ENCODE measurements around the gene WWC2.

DNA sequence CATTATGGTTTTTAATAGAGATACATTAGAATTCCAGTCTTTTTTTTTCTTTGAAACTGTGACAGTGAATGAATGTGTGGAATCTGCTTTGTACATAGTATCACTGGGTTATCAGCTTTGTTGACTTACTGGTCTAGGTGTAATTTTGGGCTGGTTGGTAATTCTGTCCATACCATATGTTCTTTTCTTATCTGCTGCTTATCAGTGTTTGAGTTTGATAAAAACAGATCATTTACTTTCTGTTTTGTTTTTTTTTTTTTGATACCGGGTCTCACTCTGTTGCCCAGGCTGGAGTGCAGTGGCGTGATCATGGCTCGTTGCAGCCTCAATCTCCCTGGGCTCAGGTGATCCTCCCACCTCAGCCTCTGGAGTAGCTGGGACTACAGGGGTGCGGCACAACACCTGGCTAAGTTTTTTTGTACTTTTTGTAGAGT, 12.4 kb downstream of the WWC2 start:
- no peak for TF ChIP-seq CREB1 (IDR thresholded peaks at IDR 0.05; ENCODE audit: low read depth)
- TF ChIP-seq TAF1 (IDR thresholded peaks at IDR 0.05; ENCODE audit: low read depth), result no peak
- TF ChIP-seq RAD21 (IDR thresholded peaks at IDR 0.05; ENCODE audit: low read depth), result no peak
- no peak for TF ChIP-seq TCF12 (IDR thresholded peaks at IDR 0.05; ENCODE audit: low read depth)
- TF ChIP-seq, protein P1, sequence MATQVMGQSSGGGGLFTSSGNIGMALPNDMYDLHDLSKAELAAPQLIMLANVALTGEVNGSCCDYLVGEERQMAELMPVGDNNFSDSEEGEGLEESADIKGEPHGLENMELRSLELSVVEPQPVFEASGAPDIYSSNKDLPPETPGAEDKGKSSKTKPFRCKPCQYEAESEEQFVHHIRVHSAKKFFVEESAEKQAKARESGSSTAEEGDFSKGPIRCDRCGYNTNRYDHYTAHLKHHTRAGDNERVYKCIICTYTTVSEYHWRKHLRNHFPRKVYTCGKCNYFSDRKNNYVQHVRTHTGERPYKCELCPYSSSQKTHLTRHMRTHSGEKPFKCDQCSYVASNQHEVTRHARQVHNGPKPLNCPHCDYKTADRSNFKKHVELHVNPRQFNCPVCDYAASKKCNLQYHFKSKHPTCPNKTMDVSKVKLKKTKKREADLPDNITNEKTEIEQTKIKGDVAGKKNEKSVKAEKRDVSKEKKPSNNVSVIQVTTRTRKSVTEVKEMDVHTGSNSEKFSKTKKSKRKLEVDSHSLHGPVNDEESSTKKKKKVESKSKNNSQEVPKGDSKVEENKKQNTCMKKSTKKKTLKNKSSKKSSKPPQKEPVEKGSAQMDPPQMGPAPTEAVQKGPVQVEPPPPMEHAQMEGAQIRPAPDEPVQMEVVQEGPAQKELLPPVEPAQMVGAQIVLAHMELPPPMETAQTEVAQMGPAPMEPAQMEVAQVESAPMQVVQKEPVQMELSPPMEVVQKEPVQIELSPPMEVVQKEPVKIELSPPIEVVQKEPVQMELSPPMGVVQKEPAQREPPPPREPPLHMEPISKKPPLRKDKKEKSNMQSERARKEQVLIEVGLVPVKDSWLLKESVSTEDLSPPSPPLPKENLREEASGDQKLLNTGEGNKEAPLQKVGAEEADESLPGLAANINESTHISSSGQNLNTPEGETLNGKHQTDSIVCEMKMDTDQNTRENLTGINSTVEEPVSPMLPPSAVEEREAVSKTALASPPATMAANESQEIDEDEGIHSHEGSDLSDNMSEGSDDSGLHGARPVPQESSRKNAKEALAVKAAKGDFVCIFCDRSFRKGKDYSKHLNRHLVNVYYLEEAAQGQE (IDR thresholded peaks at IDR 0.05; ENCODE audit: low read depth), result no peak
- no peak for TF ChIP-seq CEBPB (IDR thresholded peaks at IDR 0.05)
- TF ChIP-seq EP300 (IDR thresholded peaks at IDR 0.05; ENCODE audit: borderline replicate concordance), result no peak
- no peak for TF ChIP-seq YY1 (IDR thresholded peaks at IDR 0.05; ENCODE audit: low read depth)
- TF ChIP-seq NFIC (IDR thresholded peaks at IDR 0.05), result no peak

Measured in Ishikawa (cell line).